Measurements from ENCODE around the gene KCNIP1.
"Not testable (repeated sequence)": the region's sequence is repeated elsewhere in the genome, so short reads cannot be mapped to it uniquely, and the experiment has no call there.

Gene KCNIP1

DNA sequence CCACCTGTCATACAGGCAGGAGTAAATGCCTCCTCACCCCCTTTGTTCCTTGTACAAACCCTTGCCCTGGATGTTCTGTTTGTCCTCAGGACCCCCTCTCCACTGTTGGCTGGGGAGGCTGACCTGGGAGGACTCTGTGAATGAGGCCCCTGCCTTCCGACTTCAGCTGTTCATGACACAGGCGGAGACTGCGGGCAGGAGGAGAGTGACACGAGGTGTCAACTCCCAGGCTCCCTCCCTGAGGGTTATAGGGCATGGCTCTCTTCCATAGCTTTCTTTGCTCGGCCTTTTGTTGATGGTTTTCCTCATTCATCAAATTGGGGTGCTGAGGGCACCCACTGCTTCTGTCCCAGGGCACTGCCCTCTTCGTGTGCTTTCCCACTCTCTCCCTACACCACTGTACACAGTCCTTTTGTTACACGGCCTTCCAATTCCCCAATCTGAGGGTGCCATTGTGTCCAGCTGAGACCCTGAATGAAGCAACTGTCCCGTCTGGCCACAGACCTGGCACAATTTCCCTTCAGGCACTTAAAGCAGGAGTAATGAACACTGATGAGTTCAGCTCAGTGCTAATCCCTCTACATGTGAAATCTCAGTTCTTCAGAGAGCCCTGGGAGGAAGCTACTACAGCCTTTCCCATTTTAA lies 33.8 kb downstream of the KCNIP1 start:
- DNase-seq (ENCODE audit: low spot score) = no peak

DNA sequence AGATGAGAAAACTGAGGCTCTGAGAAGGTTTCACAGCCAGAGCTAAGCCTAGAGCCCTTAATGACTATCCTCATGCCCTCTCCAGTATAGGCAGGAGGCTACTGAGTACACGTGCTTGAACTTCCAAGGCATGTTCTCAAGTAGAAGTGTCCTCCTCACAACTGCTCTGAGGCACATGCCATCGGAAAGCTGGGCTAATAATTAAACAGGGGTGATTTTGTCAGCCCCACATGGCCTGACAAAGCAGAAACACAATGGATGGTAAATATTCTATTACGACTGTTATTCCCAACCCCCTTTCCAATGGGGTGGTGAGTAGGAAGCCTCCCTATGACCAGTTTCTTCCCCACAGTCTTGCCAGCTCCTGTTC lies 34.3 kb downstream of the KCNIP1 start:
- DNase-seq (ENCODE audit: low spot score) = no peak

DNA sequence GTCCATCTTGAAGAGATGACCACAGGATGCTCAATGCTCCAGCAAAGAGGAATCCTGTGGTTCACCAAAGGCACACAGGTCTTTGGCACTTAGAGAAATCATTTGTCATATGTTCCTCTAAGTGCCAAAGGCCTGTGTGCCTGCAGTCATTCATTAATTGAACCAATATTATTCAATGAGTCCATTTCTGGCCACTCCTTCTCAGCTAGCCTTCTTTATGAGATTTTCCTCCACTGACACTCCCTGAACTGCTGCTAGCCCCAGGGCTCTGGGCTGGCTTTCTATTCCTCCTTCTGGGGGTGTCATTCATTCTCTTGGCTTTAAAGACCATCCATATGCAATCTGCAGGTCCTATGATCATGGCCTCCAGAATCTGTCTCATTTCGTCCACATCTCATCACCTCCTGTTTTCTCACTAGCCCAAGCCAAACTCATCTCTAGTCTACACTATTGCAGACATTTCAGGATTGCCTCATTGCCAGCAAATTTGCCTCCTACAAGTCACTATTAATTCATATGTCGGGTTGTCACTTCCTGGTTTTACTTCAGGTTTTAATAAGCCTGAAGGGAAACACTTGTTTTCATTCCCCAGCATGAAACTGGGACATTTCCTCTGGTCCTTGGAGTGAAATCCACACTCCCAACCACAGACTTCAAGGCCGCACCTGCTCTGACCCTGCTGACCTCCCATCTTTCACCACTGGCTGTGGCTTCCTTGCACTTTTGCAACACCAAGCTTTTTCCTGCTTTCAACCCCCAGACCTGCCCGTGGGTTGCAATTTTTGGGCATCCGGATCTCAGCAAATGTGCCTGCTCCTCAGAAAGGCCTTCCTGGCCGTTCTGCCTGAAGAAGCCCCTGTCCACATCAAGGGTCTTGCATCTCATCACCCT lies 35.1 kb downstream of the KCNIP1 start:
- no peak for DNase-seq (ENCODE audit: low spot score)

DNA sequence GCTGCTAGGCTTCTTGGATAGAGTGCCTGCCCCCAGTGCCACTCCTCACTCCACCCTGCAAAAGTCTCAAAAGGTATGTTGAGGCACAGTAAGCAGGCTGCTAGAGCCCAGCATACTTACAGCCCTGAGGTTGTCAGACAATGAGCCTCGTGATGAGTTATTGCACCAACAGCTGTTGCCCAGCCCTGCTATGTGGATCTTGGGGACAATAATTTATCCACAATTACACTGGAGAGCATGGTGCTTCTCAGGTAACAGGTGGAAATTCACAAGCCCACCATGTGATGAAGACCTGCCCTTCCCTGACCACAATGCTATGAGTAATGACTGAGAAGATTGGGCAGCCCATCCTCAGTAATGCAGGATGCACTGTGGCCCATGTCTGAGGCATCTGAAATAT lies 36.5 kb downstream of the KCNIP1 start:
- DNase-seq (ENCODE audit: low spot score) = no peak

DNA sequence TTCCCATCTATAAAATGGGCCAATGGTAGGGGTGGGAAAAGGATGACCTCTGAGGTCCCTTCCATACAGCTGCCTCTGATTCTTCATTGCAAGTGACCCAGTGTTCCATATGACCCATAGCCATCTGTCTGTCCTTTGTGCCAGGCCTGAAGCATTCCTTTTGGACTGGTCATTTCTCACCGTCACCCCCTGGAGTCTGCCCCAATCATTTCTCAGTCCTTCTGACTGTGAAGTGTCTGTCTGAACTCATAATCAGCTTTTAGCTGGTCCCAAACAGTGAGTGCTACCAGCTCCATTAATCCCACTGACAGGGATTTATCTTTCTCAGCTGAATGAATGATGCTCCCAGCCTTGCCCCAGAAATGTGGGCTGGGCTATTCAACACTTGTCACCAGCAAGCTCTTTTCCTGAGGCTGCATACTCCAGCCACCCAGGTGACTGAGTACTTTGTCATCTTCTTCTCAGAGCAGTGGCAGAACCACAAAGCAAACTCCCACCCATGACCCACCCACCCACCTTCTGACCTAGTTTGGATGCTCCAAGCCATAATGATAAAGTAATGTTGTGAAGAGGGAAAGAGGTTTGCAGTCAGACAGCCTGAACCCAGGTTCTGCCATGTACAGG lies 37.4 kb downstream of the KCNIP1 start:
- DNase-seq (ENCODE audit: low spot score) = no peak

DNA sequence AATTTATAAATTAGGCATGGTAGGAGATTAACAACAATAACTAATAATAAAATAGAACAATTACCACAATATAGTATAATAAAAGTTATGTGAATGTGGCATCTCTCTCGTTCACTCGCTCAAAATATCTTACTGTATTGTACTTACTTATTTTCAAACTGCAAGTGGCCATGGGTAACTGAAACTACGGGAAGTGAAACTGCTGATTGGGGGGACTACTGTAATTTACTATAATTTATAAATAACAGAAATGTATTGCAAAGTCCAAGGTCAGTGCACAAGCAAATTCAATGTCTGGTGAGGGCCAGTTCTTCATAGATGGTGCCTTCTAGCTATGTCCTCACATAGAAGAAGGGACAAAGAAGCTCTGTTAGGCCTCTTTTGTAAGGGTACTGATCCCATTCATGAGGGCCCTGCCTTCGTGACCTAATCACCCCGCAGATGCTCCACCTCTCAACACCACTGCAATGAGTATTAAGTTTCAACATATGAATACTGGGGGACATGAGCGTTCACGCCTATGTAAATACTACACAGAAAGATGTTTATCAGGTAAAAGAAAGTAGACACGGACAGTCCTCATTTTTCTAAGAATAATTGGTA lies 39.0 kb downstream of the KCNIP1 start:
- DNase-seq (ENCODE audit: low spot score) = no peak

DNA sequence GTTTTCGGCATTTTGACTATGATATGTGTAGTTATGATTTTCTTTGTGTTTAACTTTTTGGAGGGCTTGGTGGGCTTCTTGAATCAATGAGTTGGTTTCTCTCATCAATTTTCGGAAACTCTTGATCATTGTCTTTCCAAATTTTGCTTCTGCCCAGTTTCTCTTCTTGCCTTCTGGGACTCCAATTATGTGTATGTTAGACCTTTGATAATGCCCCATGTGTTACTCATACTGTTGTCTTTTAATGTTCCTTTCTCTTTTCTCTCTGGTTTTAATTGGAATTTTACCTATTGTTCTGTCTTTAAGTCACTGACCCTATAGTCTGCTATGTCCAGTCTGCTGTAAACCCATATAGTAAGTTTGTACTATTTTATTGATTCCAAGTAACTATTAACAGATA lies 41.5 kb downstream of the KCNIP1 start:
- no peak for DNase-seq (ENCODE audit: low spot score)

DNA sequence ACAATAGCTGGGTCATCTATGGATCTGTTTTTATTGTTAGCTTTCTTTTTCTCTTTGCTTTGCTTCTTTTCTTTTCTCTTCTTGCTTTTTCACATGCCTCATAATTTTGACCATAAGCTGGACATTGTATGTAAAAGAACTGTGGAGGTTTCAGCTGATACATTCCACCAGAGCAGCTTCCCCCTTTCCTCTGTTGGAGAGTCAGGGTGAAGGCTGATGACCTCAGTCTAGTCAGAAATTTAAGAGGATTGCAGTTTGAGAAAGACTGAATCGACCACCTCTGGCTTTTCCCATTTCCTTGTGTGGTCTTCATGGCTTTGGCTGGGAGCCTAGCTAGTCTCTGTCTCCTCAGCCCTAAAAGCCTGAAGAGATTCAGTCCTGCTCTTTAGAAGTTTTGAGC lies 42.0 kb downstream of the KCNIP1 start:
- DNase-seq (ENCODE audit: low spot score) = no peak

DNA sequence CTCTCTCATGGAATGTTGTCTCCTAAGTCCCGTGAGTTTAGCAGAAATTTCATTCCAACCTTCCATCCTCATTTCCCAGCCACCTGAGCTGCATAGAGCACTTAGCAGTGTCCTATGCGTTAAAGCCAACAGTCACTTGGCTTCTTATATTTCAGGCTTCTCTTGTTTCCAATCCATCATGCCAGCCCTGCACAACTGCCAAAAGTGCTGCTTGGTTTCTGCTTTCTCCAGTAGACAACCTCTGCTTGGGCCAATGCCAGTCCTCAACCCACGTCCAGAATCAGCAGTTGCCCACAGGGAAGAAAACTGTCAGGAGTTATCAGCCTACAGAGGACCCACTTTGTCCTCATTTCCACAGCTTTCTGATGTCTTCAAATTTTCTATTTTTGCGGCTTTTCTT lies 42.5 kb downstream of the KCNIP1 start:
- no peak for DNase-seq (ENCODE audit: low spot score)

DNA sequence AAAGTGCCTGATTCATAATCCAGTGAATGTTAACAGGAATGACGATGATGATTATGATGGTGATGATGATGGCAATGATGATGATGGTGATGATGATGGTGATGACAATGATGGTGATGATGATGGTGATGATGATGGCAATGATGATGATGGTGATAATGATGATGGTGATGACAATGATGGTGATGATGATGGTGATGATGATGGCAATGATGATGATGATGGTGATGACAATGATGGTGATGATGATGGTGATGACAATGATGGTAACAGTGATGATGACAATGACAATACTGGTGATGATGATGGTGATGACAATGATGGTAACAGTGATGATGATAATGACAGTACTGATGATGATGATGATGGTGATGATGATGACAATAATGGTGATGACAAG lies 46.6 kb downstream of the KCNIP1 start:
- not testable (repeated sequence) for DNase-seq (ENCODE audit: low spot score)

DNA sequence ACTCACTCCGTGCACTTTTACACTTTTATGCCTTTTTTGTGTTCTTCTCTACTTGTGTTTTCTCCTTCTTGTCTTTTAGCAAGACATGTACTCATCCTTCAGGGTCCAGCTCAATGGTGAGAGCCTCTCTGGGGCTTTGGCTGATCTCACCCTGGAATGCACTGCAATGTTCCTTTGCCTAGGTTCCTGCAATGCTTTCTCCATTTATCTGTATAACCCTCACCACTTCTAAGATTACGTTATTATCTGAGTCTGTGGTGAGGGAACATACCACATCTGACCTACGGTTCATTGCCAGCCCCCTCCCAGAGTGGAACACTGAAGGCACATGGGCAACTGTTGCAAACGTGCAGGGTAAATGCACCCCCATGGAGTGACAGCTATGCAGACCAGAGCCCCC lies 47.3 kb downstream of the KCNIP1 start:
- no peak for DNase-seq (ENCODE audit: low spot score)

DNA sequence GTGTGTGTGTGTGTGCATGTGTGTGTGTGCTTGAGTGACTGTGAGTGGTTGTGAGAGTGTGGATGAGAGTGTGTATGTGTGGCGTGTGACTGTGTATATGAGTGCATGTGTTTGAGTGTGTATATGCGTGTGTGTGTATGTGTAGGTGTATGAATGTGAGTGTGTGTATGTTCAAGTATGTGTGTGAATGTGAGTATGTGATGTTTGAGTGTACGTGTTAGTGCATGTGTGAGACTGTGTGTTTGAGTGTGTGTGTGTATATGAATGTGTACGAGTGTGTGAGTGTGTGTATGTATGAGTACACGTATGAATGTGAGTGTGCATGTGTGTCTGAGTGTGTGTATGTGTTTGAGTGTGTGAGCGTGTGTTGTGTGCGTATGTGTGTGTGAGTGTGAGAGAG lies 47.8 kb downstream of the KCNIP1 start:
- no peak for DNase-seq (ENCODE audit: low spot score)

DNA sequence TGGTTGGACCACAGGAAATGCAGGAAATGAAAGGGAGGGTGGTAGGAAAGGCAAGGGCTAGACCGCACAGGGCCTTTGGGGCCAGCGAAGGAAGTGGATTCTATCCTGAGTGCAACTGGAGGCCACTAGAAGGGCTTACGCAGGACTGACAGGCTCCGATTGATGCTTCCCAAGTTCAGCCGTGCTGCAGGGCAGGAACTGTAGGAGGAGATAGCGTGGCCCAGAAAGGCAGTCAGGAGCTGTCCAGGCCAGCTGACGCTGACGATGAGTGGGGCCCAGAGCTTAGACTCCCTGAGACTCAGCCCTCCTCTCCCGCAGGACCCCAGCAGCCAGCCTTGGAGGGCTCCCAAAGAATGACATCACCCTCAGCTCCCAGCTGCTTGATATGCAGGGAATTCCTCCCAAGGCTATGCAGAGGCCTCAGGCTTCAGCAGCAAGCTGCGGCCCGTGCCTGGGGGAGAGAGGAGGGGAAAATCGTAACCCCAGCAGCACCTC lies 48.8 kb downstream of the KCNIP1 start:
- DNase-seq (ENCODE audit: low spot score) = no peak

DNA sequence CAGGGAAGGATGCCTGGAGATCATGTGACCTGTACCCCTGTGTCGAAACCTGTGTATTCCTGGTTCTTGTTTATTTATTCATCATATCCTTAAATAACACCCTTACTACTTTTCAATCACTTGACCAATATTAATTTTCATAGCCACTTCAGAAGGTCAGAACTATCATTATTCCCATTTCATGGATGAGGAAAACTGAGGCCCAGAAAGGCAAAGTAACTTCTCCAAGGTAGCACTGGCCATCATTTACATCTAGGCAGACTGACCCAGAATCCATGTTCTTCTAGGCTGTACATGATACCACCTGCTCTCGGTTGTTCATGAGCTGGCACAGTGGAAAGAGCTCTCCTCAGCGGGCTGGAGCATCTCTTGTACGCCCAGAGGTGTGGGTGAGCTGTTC lies 49.4 kb downstream of the KCNIP1 start:
- no peak for DNase-seq (ENCODE audit: low spot score)

DNA sequence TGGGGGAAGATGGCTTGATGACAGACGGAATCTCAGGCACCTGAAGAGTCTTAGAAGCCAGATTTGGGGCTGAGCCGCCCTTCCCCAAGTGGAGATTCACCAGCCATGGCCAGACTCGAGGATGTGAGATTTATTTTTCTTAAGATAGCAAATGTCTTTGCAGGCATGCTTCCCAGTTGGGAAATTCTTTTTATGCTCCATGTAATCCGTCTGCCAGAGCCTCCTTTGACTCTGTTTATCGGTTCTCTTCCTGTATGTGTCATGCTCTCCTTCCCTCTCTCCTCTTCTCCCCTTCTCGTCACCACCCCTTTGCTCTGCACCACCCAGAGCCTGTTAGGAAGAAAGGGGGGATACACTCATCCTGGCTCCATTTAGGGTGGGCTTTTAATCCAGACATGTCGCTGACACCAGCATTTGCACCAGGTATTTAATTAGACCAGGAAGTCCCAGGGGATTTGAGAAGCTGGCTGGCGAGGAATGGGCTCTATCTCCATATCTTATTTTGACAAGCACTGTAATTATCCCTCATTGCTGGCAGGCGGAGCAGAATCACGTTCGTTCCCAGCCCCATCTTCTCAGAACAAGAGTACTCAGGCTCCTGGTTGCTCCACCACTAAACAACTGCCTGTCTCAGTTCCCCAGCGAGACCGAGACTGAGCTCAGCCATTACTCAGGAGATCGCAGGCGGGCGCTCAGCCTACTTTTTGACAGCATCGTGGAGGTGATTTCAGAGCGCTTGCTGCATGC lies 50.9 kb downstream of the KCNIP1 start:
- DNase-seq (ENCODE audit: low spot score) = no peak

DNA sequence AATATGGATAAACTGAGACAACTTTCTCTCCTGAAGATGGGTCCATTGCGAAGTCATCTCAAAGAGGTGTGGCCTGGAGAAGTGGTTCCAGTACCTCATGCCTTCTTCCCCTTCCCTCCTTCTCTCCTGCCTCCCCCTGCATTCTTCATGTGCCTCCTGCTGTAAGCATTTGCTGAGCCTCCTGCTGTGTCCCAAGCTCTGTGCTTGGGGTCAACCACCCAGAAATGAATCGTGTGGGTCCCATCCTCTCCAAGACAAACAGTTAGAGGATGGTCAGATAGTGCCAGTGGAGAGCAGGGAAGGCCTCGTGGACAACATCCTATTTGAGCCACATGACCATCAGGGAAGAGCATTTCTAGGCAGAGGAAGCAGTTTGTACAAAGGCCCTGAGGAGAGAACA lies 53.5 kb downstream of the KCNIP1 start:
- DNase-seq (ENCODE audit: low spot score) = no peak

DNA sequence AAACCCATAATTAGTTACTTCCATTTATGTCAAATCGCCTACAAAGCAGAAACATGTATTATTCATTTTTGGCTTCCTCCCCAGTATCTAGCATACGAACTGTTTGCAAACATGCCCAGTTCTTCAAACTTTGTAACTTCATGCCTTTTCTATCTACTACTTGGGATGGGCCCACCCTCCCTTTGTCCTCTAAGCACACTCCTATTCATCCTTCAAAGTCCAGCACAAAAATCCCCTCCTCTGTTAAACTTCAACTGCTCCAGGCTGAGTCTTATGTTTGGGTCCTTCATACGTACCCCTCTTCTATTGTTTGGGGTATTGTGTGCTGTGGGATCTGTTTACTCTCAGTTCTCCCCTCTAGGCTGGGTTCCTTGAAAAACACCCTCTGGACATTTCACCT lies 55.5 kb downstream of the KCNIP1 start:
- DNase-seq (ENCODE audit: low spot score) = no peak

DNA sequence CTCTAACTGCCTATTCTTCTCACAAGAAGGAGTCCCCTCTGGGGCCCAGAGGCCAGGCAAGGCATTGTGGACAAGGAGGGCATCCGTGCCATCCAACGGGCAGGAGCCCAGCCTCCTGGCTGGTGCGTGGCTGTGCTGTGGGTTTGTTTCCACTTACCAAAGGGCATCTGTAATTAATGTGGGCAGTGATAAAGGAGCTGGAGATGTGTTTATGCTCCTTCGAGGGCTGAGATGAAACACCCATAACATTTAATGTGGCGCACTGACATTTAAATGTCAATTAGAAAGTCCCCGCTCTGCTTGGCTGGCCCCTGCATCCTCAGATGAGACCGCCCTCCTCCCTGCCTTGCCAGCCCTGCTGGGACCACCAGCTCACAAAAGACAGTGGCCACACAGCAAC lies 57.1 kb downstream of the KCNIP1 start:
- no peak for DNase-seq (ENCODE audit: low spot score)

DNA sequence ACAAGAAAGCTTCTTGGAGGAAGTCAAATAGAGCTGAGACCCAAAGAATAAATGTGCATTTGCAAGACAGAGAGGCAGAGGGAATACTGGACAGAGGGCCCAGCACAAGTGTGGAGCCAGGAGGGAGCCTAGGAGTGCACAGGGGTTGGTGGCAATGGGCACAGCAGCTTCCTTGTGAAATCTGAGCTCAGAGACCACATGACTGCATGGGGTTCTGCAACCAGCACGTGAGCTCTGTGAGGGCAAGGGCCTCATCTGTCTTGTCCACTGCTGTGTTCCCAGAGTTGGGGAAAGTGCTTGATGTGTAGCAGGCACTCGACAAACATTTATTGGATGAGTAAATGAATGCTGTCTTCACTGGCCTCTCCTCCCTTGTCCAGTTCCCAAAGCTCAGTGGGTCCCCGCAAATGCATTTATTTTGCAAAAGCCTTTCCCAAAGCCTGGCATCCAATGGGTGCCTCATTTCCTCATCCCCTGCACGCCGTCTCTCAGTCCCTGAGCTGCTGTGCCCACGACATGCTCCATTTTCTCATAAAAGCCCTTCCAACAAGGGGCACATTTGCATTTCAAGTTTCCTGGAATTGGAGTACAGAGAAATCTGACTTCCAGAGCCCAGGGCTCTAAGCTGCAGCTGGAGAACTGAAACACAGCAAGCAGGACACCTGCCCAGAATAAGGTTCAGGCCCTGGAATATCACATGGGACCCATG lies 58.5 kb downstream of the KCNIP1 start:
- no peak for DNase-seq (ENCODE audit: low spot score)

DNA sequence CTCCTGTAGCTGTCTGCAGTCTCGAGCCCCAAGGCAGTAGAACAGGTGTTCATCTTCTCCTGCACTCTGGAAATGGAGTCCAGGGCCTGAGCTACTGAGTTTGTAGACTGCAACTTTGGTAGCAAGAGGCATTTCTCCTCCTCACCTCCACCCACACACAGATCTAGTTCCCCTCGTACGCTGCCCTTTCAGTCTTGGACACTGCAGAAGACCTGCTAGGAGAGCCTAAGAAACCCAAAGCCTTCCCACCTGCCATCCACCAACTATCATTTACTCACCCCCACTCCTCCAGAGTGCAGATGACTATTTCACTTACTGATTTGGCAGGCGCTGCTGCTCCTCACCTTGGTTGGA lies 59.0 kb downstream of the KCNIP1 start:
- no peak for DNase-seq (ENCODE audit: low spot score)

DNA sequence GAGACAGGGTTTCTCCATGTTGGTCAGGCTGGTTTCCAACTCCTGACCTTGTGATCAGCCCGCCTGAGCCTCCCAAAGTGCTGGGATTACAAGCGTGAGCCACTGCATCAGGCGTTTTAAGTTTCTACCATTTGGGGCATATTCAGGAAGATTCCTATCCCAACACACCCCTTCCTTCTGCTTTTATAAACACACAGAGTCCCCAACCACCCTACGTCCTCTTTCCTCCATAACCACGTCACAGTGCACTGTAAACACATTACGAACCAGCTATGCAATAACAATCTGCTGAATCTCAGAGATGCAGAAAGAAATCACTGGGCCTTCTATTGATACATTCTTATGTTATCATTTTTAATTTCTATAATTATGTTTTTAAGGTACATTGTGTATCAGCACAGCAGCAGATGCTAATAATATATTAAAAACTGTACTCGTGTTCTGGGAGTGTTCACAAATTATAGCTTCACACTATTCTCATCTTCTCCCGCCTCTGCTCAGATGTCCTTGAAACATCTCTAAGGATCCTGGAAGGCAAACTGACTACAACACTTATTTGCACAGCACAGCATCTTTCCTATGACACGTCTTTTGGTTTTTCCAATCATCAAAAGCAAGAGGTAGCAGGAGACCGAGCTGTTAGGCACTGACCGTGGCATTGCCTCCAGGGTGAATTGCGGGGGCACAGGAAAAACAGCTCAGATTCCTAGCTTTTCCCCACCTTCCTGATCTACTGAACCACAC lies 60.2 kb downstream of the KCNIP1 start:
- no peak for DNase-seq (ENCODE audit: low spot score)

Measured in hematopoietic multipotent progenitor cell treated with erythropoietin and hydrocortisone succinate and interleukin-3 and kit ligand, for 17 days (in vitro differentiated cells).